ENCODE results near the gene TNNC2. TPM values are rescaled to one million over a fixed set of nuclear protein-coding genes. Genes with fewer than 3 reads are reported as not detected.

Gene TNNC2
- total RNA-seq, 6 experiments from 2014 or later: not detected

GRCh38 chr20:45774945-45775344 lies 52.2 kb downstream of the TNNC2 start:
- H3K27me3 Mint-ChIP-seq (ENCODE audit: insufficient read depth): peaks cover 28% of the 10 kb centered on the region
- no peak overlapping the region for H3K27ac Mint-ChIP-seq
- no peak overlapping the region for H3K4me3 Mint-ChIP-seq

More at GRCh38 chr20:45774945-45775344, 52.2 kb downstream of the TNNC2 start:
- no peaks in the 10 kb centered on the region for H3K9me3 Mint-ChIP-seq
- TF ChIP-seq CTCF (IDR thresholded peaks at IDR 0.05): no peak
- peaks cover 34% of the 10 kb centered on the region for H3K4me1 Mint-ChIP-seq (ENCODE audit: low read depth)
- no peak for DNase-seq
- H3K36me3 Mint-ChIP-seq (ENCODE audit: low read depth): no peaks in the 10 kb centered on the region

Other genes with a start within 250 kb of the TNNC2 start
- gene WFDC8, start 248.0 kb downstream of the TNNC2 start, total RNA-seq (2021; fragmentation: NEBNext Ultra II Directional; extraction: Animal tissue kit (Norgen Biotek cat#: 25700)): not detected
- gene WFDC10A, start 197.6 kb downstream of the TNNC2 start, total RNA-seq (2021; fragmentation: NEBNext Ultra II Directional; extraction: Animal tissue kit (Norgen Biotek cat#: 25700)): not detected
- not detected for gene WFDC9, start 196.0 kb downstream of the TNNC2 start, total RNA-seq (2021; fragmentation: NEBNext Ultra II Directional; extraction: Animal tissue kit (Norgen Biotek cat#: 25700))
- gene WFDC11, start 157.1 kb downstream of the TNNC2 start, total RNA-seq (2021; fragmentation: NEBNext Ultra II Directional; extraction: Animal tissue kit (Norgen Biotek cat#: 25700)): not detected
- not detected for gene WFDC13, start 125.3 kb downstream of the TNNC2 start, total RNA-seq (2021; fragmentation: NEBNext Ultra II Directional; extraction: Animal tissue kit (Norgen Biotek cat#: 25700))
- not detected for gene WFDC10B, start 122.3 kb downstream of the TNNC2 start, total RNA-seq (2021; fragmentation: NEBNext Ultra II Directional; extraction: Animal tissue kit (Norgen Biotek cat#: 25700))
- gene SPINT4, start 105.0 kb downstream of the TNNC2 start, total RNA-seq (2021; fragmentation: NEBNext Ultra II Directional; extraction: Animal tissue kit (Norgen Biotek cat#: 25700)): not detected
- gene WFDC3, start 35.4 kb downstream of the TNNC2 start, total RNA-seq (2021; fragmentation: NEBNext Ultra II Directional; extraction: Animal tissue kit (Norgen Biotek cat#: 25700)): under 1 TPM in 1 of 6 experiments, not detected in 5; 0.43 TPM
- 10 to 100 TPM; 23.2 to 27.1 (median 25.8) TPM for gene DNTTIP1, start 35.4 kb downstream of the TNNC2 start, total RNA-seq (2021; fragmentation: NEBNext Ultra II Directional; extraction: Animal tissue kit (Norgen Biotek cat#: 25700))
- gene UBE2C, start 14.7 kb downstream of the TNNC2 start, total RNA-seq (2021; fragmentation: NEBNext Ultra II Directional; extraction: Animal tissue kit (Norgen Biotek cat#: 25700)): 100 to 1,000 TPM in 1 of 6 experiments, 10 to 100 TPM in 5; 42.6 to 101 (median 91.3) TPM
- 10 to 100 TPM; 21.9 to 25.1 (median 22.7) TPM for gene SNX21, start 6.5 kb upstream of the TNNC2 start, total RNA-seq (2021; fragmentation: NEBNext Ultra II Directional; extraction: Animal tissue kit (Norgen Biotek cat#: 25700))
- gene ACOT8, start 30.1 kb upstream of the TNNC2 start, total RNA-seq (2021; fragmentation: NEBNext Ultra II Directional; extraction: Animal tissue kit (Norgen Biotek cat#: 25700)): 10 to 100 TPM; 24.2 to 31.2 (median 26.4) TPM
- gene ZSWIM3, start 30.3 kb upstream of the TNNC2 start, total RNA-seq (2021; fragmentation: NEBNext Ultra II Directional; extraction: Animal tissue kit (Norgen Biotek cat#: 25700)): 1 to 10 TPM; 2.3 to 4.0 (median 2.7) TPM
- gene ZSWIM1, start 53.9 kb upstream of the TNNC2 start, total RNA-seq (2021; fragmentation: NEBNext Ultra II Directional; extraction: Animal tissue kit (Norgen Biotek cat#: 25700)): 10 to 100 TPM in 4 of 6 experiments, 1 to 10 TPM in 2; 9.8 to 11.7 (median 10.3) TPM
- under 1 TPM; 0.35 to 0.74 (median 0.47) TPM for gene SPATA25, start 60.3 kb upstream of the TNNC2 start, total RNA-seq (2021; fragmentation: NEBNext Ultra II Directional; extraction: Animal tissue kit (Norgen Biotek cat#: 25700))
- gene NEURL2, start 63.9 kb upstream of the TNNC2 start, total RNA-seq (2021; fragmentation: NEBNext Ultra II Directional; extraction: Animal tissue kit (Norgen Biotek cat#: 25700)): 1 to 10 TPM; 1.5 to 2.3 (median 1.9) TPM
- 100 to 1,000 TPM; 133 to 176 (median 155) TPM for gene CTSA, start 64.0 kb upstream of the TNNC2 start, total RNA-seq (2021; fragmentation: NEBNext Ultra II Directional; extraction: Animal tissue kit (Norgen Biotek cat#: 25700))
- gene PLTP, start 84.8 kb upstream of the TNNC2 start, total RNA-seq (2021; fragmentation: NEBNext Ultra II Directional; extraction: Animal tissue kit (Norgen Biotek cat#: 25700)): 10 to 100 TPM in 5 of 6 experiments, 1 to 10 TPM in 1; 8.3 to 13.6 (median 11.1) TPM
- gene PCIF1, start 107.4 kb upstream of the TNNC2 start, total RNA-seq (2021; fragmentation: NEBNext Ultra II Directional; extraction: Animal tissue kit (Norgen Biotek cat#: 25700)): 10 to 100 TPM; 14.8 to 23.1 (median 19.5) TPM
- 10 to 100 TPM; 13.1 to 14.6 (median 13.5) TPM for gene ZNF335, start 144.9 kb upstream of the TNNC2 start, total RNA-seq (2021; fragmentation: NEBNext Ultra II Directional; extraction: Animal tissue kit (Norgen Biotek cat#: 25700))
- gene MMP9, start 181.6 kb upstream of the TNNC2 start, total RNA-seq (2021; fragmentation: NEBNext Ultra II Directional; extraction: Animal tissue kit (Norgen Biotek cat#: 25700)): not detected
- gene SLC12A5, start 201.9 kb upstream of the TNNC2 start, total RNA-seq (2021; fragmentation: NEBNext Ultra II Directional; extraction: Animal tissue kit (Norgen Biotek cat#: 25700)): under 1 TPM in 5 of 6 experiments, not detected in 1; 0.18 to 0.82 (median 0.52) TPM